Natural killer cell (primary cell): ENCODE measurements around the gene C2orf74. TPM values are rescaled to one million over a fixed set of nuclear protein-coding genes. Genes with fewer than 3 reads are reported as not detected.
A peak's percentile ranks its signal among the peaks of the same experiment; 100 is the strongest.
"Not testable (repeated sequence)": the region's sequence is repeated elsewhere in the genome, so short reads cannot be mapped to it uniquely, and the experiment has no call there.

Experiments
- ATAC-seq, 3 donors: fragments of 150-1000 bp in 2 of 3; fragments of 200-7000 bp in 1 of 3; cut with Tn5 transposase; 1 replicate in 1 of 3; 2 replicates in 2 of 3; pipeline ENCODE4 v1.10.0; 2021; ENCODE audit warnings: mild to moderate bottlenecking in 2 of 3, moderate library complexity in 2 of 3
- DNase-seq, 2 donors: peaks; one replicate each; pipeline versions ENCODE4 v3.0.0 to v3.0.0-alpha.2; 2013 to 2021; ENCODE audit warnings: mixed read lengths in 1 of 2
- H3K27ac ChIP-seq: one replicate; pipeline ENCODE4 v1.5.1; 2013; ENCODE audit warnings: mild to moderate bottlenecking, low read length
- H3K27me3 ChIP-seq: one replicate; pipeline ENCODE4 v1.6.1; 2013; ENCODE audit warnings: low read length; ENCODE audit not compliant: control insufficient read depth, insufficient read depth
- H3K36me3 ChIP-seq: one replicate; pipeline ENCODE4 v1.6.1; 2013; ENCODE audit warnings: low read length; ENCODE audit not compliant: control insufficient read depth, insufficient read depth
- H3K4me1 ChIP-seq: one replicate; pipeline ENCODE4 v1.6.1; 2013; ENCODE audit warnings: low read length; ENCODE audit not compliant: control insufficient read depth, insufficient read depth
- H3K4me3 ChIP-seq: one replicate; pipeline ENCODE4 v1.5.1; 2013; ENCODE audit warnings: low read length
- H3K9me3 ChIP-seq: one replicate; pipeline ENCODE4 v1.6.1; 2013; ENCODE audit warnings: low read length; ENCODE audit not compliant: control insufficient read depth, insufficient read depth
- H3K27ac Mint-ChIP-seq, 2 donors: one replicate each; pipeline ENCODE4 v1.8.0; 2022; ENCODE audit warnings: mild to moderate bottlenecking in 2 of 2, mixed read lengths in 2 of 2, moderate library complexity in 1 of 2
- H3K27me3 Mint-ChIP-seq, 2 donors: one replicate each; pipeline ENCODE4 v1.8.0; 2022; ENCODE audit warnings: low read depth in 2 of 2, mixed read lengths in 2 of 2
- H3K36me3 Mint-ChIP-seq: one replicate; pipeline ENCODE4 v1.8.0; 2022; ENCODE audit warnings: mixed read lengths
- H3K4me1 Mint-ChIP-seq, 2 donors: one replicate each; pipeline ENCODE4 v1.8.0; 2022; ENCODE audit warnings: mixed read lengths in 2 of 2
- H3K4me3 Mint-ChIP-seq: one replicate; pipeline ENCODE4 v1.8.0; 2022; ENCODE audit warnings: mild to moderate bottlenecking, moderate library complexity, mixed read lengths
- H3K9me3 Mint-ChIP-seq, 2 donors: one replicate each; pipeline ENCODE4 v1.8.0; 2022; ENCODE audit warnings: mixed read lengths in 2 of 2
- WGBS: methylation state at CpG from one replicate; pipeline ENCODE4 v1.1.7; 2013; ENCODE audit warnings: missing lambda C conversion rate; ENCODE audit not compliant: insufficient coverage; 5-methylcytosine and 5-hydroxymethylcytosine counted together
- intact Hi-C: fragments of 100-400 bp; cut with micrococcal nuclease; formaldehyde crosslinking; loops from one replicate; pipeline ENCODE4 v1.14.2; 2022
- total RNA-seq, 4 donors: library from RNA; stranded (reverse); fragments of 120-200 nt in 1 of 4; gene quantifications; one replicate each; pipeline versions ENCODE4 v1.2.3 to v1.2.4, GENCODE V29; 2013 to 2022
- TF ChIP-seq, protein P1 (sequence below): fragments of 200-600 bp; IDR thresholded peaks from one replicate; pipeline ENCODE4 v1.8.0; 2022; ENCODE audit warnings: antibody characterized with exemption

C2orf74 gene
- total RNA-seq, 3 donors from 2014 or later (not counting 1 experiment from before 2014, with no cell fraction given): 5.7 to 6.1 (median 6.0) TPM

DNA sequence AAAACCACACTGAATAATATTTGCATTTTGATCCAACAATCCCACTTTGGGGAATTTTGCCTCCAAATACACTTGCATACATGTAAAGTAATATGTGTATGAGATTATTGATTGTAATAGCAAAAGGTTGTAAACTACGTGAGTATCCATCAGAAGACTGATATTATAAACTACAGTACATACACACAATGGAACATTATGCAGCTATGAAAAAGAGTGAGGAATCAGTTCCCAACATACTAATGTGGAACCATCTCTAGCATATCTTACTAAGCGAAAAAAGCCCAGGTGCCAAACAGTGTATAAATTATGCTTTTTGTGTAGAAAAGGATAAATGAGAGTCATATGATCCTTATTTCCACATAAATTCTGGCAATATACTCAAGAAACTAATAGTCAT, 16.0 kb upstream of the C2orf74 start:
- no peaks in the 10 kb centered on the region for H3K27me3 Mint-ChIP-seq

GRCh38 chr2:61148091-61148490, 13.9 kb upstream of the C2orf74 start:
- H3K4me1 ChIP-seq: peaks cover 13% of the 10 kb centered on the region
- H3K36me3 Mint-ChIP-seq, ATAC-seq, H3K27ac Mint-ChIP-seq, H3K27me3 ChIP-seq, H3K9me3 Mint-ChIP-seq, intact Hi-C loops, H3K4me3 Mint-ChIP-seq, DNase-seq, H3K27me3 Mint-ChIP-seq, H3K4me3 ChIP-seq, H3K9me3 ChIP-seq, H3K27ac ChIP-seq: not testable (repeated sequence)
- H3K4me1 Mint-ChIP-seq: peaks cover 10 to 11% of the 10 kb centered on the region in 2 donors
- H3K36me3 ChIP-seq: peaks cover 12% of the 10 kb centered on the region
- 93% methylated on average over 5 of the region's 5 CpGs for WGBS

More for the DNA sequence above, 16.0 kb upstream of the C2orf74 start:
- Mint-ChIP-seq H3K36me3 (peaks cover 6% of the 10 kb centered on the region), H3K4me1 (peaks cover 10 to 11% of the 10 kb centered on the region in 2 donors), H3K27ac (peak overlapping the region; percentile 94 to 96), H3K9me3 (no peaks in the 10 kb centered on the region), H3K4me3 (peak overlapping the region; percentile 95)
- TF ChIP-seq, protein P1, sequence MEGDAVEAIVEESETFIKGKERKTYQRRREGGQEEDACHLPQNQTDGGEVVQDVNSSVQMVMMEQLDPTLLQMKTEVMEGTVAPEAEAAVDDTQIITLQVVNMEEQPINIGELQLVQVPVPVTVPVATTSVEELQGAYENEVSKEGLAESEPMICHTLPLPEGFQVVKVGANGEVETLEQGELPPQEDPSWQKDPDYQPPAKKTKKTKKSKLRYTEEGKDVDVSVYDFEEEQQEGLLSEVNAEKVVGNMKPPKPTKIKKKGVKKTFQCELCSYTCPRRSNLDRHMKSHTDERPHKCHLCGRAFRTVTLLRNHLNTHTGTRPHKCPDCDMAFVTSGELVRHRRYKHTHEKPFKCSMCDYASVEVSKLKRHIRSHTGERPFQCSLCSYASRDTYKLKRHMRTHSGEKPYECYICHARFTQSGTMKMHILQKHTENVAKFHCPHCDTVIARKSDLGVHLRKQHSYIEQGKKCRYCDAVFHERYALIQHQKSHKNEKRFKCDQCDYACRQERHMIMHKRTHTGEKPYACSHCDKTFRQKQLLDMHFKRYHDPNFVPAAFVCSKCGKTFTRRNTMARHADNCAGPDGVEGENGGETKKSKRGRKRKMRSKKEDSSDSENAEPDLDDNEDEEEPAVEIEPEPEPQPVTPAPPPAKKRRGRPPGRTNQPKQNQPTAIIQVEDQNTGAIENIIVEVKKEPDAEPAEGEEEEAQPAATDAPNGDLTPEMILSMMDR: no peak
- no peak for DNase-seq
- ATAC-seq: no peak
- intact Hi-C loops: loop anchor here (2.0 kb wide), 1 partner anchor 31 kb away; no protein-coding TSS in a partner anchor
- H3K27me3 ChIP-seq: no peaks in the 10 kb centered on the region
- no peaks in the 10 kb centered on the region for H3K9me3 ChIP-seq
- peaks cover 11% of the 10 kb centered on the region for H3K36me3 ChIP-seq
- no peak overlapping the region for H3K27ac ChIP-seq
- no CpG with 5 or more reads among the region's 2 CpGs for WGBS
- peaks cover 13% of the 10 kb centered on the region for H3K4me1 ChIP-seq
- H3K4me3 ChIP-seq: no peak overlapping the region

DNA sequence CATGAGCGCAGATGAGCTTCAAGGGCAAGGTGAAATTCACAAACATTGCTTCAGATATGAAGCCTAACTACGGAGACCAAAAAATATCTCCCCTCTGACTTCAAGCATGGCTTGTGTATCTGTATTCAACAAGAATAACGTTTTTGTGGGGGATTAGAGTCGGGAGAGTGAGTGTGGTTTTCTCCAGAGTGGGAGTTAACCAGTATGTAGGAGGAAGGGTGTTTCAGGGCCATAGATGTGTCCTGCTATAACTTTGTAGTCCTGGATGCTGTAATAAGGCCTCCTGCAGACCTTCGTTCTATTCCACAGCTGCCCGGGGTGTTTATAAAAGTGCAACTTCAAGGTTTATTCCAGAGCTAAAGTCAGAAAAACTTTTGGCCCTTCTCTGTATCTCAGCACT, 12.9 kb upstream of the C2orf74 start:
- Mint-ChIP-seq H3K9me3 (no peaks in the 10 kb centered on the region), H3K36me3 (peaks cover 6% of the 10 kb centered on the region), H3K4me1 (peaks cover 10 to 11% of the 10 kb centered on the region in 2 donors), H3K27ac (no peak overlapping the region), H3K27me3 (no peaks in the 10 kb centered on the region), H3K4me3 (no peak overlapping the region)
- TF ChIP-seq, protein P1: no peak
- Histone ChIP-seq H3K27me3 (no peaks in the 10 kb centered on the region), H3K9me3 (no peaks in the 10 kb centered on the region), H3K4me3 (no peak overlapping the region), H3K27ac (no peak overlapping the region), H3K36me3 (peaks cover 12% of the 10 kb centered on the region), H3K4me1 (peaks cover 13% of the 10 kb centered on the region)
- no peak for DNase-seq
- ATAC-seq: no peak
- intact Hi-C loops: no loop called here
- 95% methylated on average over 5 of the region's 6 CpGs for WGBS

DNA sequence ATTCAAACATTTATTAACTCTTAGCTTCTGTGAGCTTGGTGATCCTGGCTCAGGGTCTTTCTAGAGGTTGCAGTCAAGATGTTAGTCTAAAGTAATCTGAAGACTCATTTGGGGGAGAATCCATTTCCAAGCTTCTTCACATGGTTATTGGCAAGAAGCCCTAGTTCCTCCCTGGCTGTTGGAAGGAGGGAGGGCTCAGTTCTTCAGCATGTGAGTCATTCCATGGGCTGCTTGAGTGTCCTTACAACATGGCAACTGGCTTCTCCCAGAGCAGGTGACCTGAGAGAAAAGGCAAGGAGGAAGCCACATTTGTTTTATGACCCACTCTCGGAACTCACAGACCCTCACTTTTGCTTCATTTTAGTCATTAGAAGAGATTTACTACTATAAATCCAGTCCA, 10.6 kb upstream of the C2orf74 start:
- no CpG with 5 or more reads among the region's 1 CpG for WGBS

More for the DNA sequence above, 10.6 kb upstream of the C2orf74 start:
- Histone ChIP-seq H3K36me3 (peaks cover 12% of the 10 kb centered on the region), H3K4me1 (no peaks in the 10 kb centered on the region), H3K9me3 (no peaks in the 10 kb centered on the region), H3K27me3 (no peaks in the 10 kb centered on the region), H3K4me3 (no peak overlapping the region), H3K27ac (no peak overlapping the region)
- TF ChIP-seq, protein P1: no peak
- H3K4me3 Mint-ChIP-seq: no peak overlapping the region
- peaks cover 6% of the 10 kb centered on the region for H3K36me3 Mint-ChIP-seq
- no peaks in the 10 kb centered on the region for H3K9me3 Mint-ChIP-seq
- ATAC-seq: no peak
- H3K27me3 Mint-ChIP-seq: no peaks in the 10 kb centered on the region
- peaks cover 4 to 5% of the 10 kb centered on the region in 2 donors for H3K4me1 Mint-ChIP-seq
- H3K27ac Mint-ChIP-seq: no peak overlapping the region
- no peak for DNase-seq
- intact Hi-C loops: no loop called here
